HG02852 (cell line): ENCODE data around the gene RXRB.
"Not testable (repeated sequence)": the region's sequence is repeated elsewhere in the genome, so short reads cannot be mapped to it uniquely, and the experiment has no call there.

Experiments used
- ATAC-seq: cut with Tn5 transposase; IDR thresholded peaks from one replicate; pipeline ENCODE4 v1.9.1; 2021; ENCODE audit warnings: mild to moderate bottlenecking, moderate library complexity; ENCODE audit not compliant: unreplicated experiment

Gene RXRB

GRCh38 chr6:33164665-33165373 is 35.6 kb downstream of the RXRB start:
- no peak for ATAC-seq

DNA sequence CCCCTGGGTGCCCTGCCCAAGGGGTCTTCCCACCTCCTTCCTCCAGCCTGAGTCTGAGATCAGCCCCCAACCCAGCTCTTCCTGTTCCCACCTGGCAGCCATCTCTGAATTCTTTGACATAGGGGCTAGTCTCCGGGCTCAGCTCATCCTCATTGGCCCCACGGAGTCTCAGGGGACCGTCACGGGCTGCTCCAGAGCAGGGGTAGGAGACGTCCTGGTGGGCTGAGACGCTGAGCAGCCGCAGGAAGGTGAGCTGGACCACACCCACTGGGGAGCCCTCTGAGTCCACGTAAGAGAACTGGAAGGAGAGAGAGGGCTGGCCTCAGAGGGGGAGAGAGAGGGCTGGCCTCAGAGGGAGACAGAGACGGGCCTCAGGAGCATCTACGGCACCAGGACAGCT is 36.3 kb downstream of the RXRB start:
- no peak for ATAC-seq

- ATAC-seq: no peak
These were observed 36.9 kb downstream of the RXRB start for GRCh38 chr6:33163540-33163939.

DNA sequence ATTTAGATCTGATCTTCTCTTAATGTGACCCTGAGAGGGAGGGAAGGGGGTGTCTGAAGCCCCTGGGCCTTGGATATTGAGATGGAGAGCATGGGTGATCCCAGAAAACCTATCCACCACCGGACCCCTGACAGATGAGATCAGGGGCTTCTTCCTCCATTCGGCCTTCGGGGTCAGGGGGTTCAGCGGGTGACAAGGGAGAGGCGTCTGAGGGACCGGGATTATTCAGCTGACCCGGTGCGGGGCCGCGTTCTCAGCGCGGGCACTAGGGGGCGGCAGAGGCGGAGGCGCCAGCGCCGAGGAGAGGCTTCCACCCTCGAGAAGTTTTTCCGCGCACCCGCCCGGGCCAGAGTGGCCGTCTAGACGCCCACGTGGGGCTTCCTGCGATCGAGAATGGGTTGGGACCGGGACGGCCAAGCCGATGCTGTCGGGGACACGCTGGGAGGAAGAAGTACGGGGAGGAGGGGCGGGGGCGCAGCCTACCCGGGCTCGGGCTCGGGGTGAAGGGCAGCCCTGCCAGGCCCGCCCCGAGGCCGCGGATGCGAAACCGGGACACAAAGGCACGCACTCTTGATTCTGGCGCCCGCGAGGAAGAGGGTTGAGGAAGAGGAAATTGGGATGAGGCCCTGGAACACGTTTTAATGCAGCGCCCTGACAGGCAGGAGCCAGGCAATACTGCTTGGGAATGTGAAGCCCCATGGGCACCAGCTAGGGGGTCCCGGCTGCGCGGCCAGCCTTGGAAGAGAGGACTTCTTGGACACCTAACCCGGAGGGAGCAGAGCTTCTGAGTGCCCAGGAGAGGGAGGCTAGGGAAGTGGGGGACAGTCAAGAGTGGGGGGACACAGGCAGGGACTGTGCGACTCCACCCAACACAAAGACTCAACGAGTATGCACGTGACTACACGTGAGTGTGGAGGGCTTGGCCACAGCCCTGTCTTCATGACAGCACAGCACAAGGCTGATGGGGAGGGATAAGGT is 38.8 kb downstream of the RXRB start:
- no peak for ATAC-seq

- ATAC-seq: no peak
These were observed 39.6 kb downstream of the RXRB start for GRCh38 chr6:33160728-33161344.

GRCh38 chr6:33160096-33160495 is 40.4 kb downstream of the RXRB start:
- ATAC-seq: no peak

DNA sequence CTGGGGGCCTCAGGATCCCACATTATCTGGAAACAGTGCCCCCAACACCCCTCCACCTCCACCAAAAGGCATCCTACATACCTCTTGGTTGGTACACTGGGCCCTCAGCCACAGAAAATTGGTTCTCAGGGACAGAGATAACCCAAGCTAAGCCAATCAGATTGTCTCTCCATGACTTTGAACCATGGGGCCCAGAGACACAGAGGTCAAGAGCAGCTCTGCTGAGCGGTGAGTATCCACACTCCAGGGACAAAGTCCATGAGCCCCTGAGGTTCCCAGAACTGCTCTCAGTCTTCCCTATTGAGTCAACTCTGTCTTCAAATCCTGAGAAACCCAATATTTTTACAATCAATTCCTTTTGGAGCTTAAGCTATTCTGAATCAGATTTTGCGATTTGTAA is 43.5 kb downstream of the RXRB start:
- ATAC-seq: no peak

- ATAC-seq: no peak
These were observed 43.9 kb downstream of the RXRB start for GRCh38 chr6:33156561-33156960.

GRCh38 chr6:33154349-33154748 is 46.1 kb downstream of the RXRB start:
- no peak for ATAC-seq

- no peak for ATAC-seq
These were observed 49.4 kb downstream of the RXRB start for GRCh38 chr6:33151050-33151449.

GRCh38 chr6:33150560-33150959 is 49.9 kb downstream of the RXRB start:
- ATAC-seq: not testable (repeated sequence)

DNA sequence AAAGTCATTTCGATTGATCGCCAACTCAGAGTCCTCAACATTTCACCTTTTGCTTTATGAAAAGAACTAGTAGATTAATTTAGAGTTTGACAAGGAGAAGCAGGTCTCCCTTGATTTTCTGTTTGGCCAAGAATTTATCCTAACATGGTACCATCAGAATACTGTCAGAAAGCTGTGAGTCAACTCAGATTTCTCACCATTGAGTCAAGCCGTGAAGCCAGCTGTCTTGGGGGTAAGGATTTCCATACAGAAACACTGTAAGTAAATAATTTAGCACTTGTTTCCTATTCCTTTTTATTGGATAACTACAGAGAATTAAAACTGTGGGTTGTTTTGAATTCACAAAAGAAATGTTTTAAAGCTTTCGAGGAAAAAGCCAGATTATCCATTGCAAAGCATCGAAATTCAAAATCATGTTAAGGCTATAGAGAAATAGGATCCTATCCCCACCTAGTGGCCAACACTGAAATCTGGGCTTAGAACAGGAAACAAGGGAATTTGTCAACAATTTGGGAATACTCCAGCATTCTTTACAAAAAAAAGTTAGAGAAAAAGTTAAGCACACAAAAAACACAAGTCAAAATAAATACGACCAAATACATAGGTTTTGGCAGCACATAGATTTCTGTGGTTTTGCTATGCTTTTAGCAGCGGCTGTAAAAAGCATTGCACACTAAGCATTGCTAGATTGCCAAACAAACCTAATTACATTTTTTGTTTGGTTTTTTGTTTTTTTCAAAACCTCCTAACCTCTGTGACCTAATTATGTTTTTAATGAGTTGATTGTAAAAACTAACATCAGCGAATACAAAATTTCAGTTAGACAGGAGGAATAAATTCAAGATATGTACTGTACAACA is 52.4 kb downstream of the RXRB start:
- ATAC-seq: no peak

GRCh38 chr6:33144373-33144772 is 56.1 kb downstream of the RXRB start:
- ATAC-seq: no peak
